ENCODE measurements around the gene FAP. TPM values are rescaled to one million over a fixed set of nuclear protein-coding genes. Genes with fewer than 3 reads are reported as not detected.

FAP gene
- total RNA-seq, 4 donors from 2014 or later, result 10.5 to 167 (median 25.9) TPM

DNA sequence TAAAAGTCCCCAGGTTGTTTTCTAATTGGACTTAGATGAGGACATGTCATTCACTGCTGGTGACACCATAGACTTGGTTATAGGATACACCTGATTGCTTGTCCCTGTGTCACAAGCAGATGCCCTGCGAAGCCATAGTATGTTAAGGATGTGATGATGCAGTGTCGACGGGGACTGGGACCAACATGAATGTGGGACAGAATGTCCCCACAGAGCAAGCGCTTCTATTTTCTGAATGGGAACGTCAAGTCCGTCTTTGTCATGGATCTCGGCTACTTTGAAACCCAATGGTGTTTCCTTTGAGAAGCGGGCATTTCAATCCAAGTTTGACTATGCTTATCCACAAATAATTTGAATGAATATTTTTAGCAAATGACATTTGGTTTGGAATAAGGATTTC is 93.3 kb downstream of the FAP start:
- no peak for DNase-seq
- Histone ChIP-seq H3K4me3 (no peak overlapping the region), H3K27me3 (no peaks in the 10 kb centered on the region), H3K4me1 (no peaks in the 10 kb centered on the region), H3K36me3 (no peaks in the 10 kb centered on the region), H3K9me3 (no peaks in the 10 kb centered on the region), H3K27ac (no peak overlapping the region)
- intact Hi-C loops (cut with DNase I; ENCODE audit: low total_unique reads), result no loop called here
- TF ChIP-seq, protein P1, sequence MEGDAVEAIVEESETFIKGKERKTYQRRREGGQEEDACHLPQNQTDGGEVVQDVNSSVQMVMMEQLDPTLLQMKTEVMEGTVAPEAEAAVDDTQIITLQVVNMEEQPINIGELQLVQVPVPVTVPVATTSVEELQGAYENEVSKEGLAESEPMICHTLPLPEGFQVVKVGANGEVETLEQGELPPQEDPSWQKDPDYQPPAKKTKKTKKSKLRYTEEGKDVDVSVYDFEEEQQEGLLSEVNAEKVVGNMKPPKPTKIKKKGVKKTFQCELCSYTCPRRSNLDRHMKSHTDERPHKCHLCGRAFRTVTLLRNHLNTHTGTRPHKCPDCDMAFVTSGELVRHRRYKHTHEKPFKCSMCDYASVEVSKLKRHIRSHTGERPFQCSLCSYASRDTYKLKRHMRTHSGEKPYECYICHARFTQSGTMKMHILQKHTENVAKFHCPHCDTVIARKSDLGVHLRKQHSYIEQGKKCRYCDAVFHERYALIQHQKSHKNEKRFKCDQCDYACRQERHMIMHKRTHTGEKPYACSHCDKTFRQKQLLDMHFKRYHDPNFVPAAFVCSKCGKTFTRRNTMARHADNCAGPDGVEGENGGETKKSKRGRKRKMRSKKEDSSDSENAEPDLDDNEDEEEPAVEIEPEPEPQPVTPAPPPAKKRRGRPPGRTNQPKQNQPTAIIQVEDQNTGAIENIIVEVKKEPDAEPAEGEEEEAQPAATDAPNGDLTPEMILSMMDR (IDR thresholded peaks at IDR 0.05), result no peak
- TF ChIP-seq POLR2A (IDR thresholded peaks at IDR 0.05), result no peak

GRCh38 chr2:162149466-162149865 is 93.8 kb downstream of the FAP start:
- DNase-seq, result no peak
- Histone ChIP-seq H3K9me3 (no peaks in the 10 kb centered on the region), H3K4me1 (no peaks in the 10 kb centered on the region), H3K4me3 (no peak overlapping the region), H3K27me3 (no peaks in the 10 kb centered on the region), H3K36me3 (no peaks in the 10 kb centered on the region), H3K27ac (no peak overlapping the region)
- TF ChIP-seq POLR2A (IDR thresholded peaks at IDR 0.05), result no peak
- TF ChIP-seq, protein P1 (IDR thresholded peaks at IDR 0.05), result no peak
- intact Hi-C loops (cut with DNase I; ENCODE audit: low total_unique reads), result no loop called here

GRCh38 chr2:162148956-162149355 is 94.3 kb downstream of the FAP start:
- no peaks in the 10 kb centered on the region for H3K36me3 ChIP-seq
- TF ChIP-seq, protein P1 (IDR thresholded peaks at IDR 0.05), result no peak
- no peak for TF ChIP-seq POLR2A (IDR thresholded peaks at IDR 0.05)
- no peak for DNase-seq
- H3K27ac ChIP-seq, result no peak overlapping the region
- no peaks in the 10 kb centered on the region for H3K27me3 ChIP-seq
- H3K4me3 ChIP-seq, result no peak overlapping the region
- intact Hi-C loops (cut with DNase I; ENCODE audit: low total_unique reads), result no loop called here
- no peaks in the 10 kb centered on the region for H3K4me1 ChIP-seq
- H3K9me3 ChIP-seq, result no peaks in the 10 kb centered on the region

GRCh38 chr2:162143969-162144368 is 99.3 kb downstream of the FAP start:
- Histone ChIP-seq H3K27ac (no peak overlapping the region), H3K9me3 (no peaks in the 10 kb centered on the region), H3K27me3 (no peaks in the 10 kb centered on the region), H3K36me3 (no peaks in the 10 kb centered on the region), H3K4me1 (no peaks in the 10 kb centered on the region), H3K4me3 (no peak overlapping the region)
- intact Hi-C loops (cut with DNase I; ENCODE audit: low total_unique reads), result no loop called here
- TF ChIP-seq POLR2A (IDR thresholded peaks at IDR 0.05), result no peak
- DNase-seq, result no peak

- DNase-seq, result no peak
- Histone ChIP-seq H3K4me1 (no peaks in the 10 kb centered on the region), H3K27ac (no peak overlapping the region), H3K27me3 (no peaks in the 10 kb centered on the region), H3K36me3 (no peaks in the 10 kb centered on the region), H3K9me3 (no peaks in the 10 kb centered on the region), H3K4me3 (no peak overlapping the region)
- intact Hi-C loops (cut with DNase I; ENCODE audit: low total_unique reads), result no loop called here
- TF ChIP-seq, protein P1 (IDR thresholded peaks at IDR 0.05), result no peak
- no peak for TF ChIP-seq POLR2A (IDR thresholded peaks at IDR 0.05)
Observed at GRCh38 chr2:162138310-162138709, 104.9 kb downstream of the FAP start.

DNA sequence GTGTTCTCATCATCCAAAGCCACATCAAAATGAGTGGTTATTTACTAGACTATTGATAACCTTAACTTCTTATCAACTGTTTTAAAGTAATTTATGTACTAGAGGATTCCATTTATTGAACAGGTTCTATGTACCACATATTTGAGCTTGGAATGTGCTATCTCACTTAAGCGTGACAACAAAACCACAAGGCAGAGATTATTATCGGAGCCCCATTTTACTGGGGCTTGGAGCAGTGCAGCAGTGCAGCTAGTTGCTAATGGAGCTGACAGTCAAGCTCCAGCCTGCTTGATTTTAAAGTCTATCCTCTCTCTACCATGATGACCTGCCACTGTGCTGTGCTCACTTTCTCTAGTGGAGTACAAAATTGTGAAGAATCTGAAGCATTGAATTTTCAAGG is 115.8 kb downstream of the FAP start:
- no peak overlapping the region for H3K27ac ChIP-seq
- intact Hi-C loops (cut with DNase I; ENCODE audit: low total_unique reads), result no loop called here
- TF ChIP-seq POLR2A (IDR thresholded peaks at IDR 0.05), result no peak
- TF ChIP-seq, protein P1 (IDR thresholded peaks at IDR 0.05), result no peak
- no peak for DNase-seq
- H3K9me3 ChIP-seq, result no peaks in the 10 kb centered on the region
- no peaks in the 10 kb centered on the region for H3K36me3 ChIP-seq
- no peak overlapping the region for H3K4me3 ChIP-seq
- no peaks in the 10 kb centered on the region for H3K27me3 ChIP-seq
- no peaks in the 10 kb centered on the region for H3K4me1 ChIP-seq
